GM18508 (cell line): ENCODE data around the gene TMEFF1.

Source experiments
- ATAC-seq: cut with Tn5 transposase; IDR thresholded peaks from one replicate; pipeline ENCODE4 v1.9.1; 2021; ENCODE audit warnings: moderate number of reproducible peaks; ENCODE audit not compliant: insufficient read depth, unreplicated experiment

The TMEFF1 gene

DNA sequence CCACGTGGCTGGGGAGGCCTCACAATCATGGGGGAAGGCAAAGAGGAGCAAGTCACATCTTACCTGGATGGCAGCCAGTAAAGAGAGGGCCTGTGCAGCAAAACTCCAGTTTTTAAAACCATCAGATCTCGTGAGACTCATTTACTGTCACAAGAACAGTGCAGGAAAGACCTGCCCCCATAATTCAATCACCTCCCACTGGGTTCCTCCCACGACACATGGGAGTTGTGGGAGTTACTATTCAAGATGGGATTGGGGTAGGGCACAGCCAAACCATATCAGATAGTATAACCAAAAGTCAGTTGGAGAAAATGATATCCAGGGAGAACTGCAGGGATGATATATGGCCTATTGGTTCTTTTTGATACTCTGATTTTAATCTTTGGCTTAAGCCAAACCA is 94.9 kb downstream of the TMEFF1 start:
- ATAC-seq: no peak

DNA sequence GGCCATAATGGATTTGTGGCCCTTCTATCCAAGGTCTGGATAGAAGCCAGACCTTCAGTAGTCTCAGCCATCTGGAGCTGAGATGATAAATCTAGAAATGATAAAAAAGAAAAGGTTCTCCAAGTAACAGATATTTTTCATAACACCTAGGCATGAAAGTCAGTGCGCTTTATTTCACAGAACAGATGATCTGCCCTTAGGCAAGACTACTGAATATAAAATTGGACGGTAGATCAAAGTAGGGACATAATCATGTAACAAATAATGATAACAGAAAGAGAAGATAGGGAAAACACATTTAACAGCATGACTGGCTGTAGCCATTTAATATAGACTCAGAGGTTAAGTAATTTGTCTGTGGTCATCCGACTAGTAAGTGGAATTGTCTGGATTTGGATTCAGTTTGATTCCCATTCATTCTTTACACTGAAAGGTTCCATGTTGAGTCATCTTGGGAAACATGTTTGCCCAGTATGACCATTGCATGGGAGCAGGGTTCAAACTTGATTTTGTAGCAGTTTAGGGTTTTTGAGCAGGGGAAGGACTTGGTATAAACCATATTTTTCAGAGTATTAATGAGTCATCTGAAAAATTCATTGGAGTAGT is 100.8 kb downstream of the TMEFF1 start:
- ATAC-seq: no peak

DNA sequence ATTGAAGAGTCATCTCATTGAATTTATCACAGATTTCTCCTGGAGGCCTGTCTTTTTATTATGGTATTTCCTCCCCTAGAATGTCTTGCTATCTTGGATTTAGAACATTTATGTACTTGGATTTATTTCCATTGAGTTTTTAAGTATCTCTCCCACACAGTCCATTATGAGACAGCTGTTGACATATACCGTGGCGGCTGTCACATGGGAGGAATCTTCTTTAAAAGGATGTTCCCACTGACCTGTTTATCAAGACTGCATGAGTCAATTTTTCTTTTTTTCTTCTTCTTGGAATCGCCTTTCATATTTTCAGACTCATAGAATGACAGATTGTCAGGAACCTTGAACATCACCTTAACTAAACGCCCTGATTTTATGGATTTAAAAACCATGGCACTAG is 102.1 kb downstream of the TMEFF1 start:
- ATAC-seq: no peak

DNA sequence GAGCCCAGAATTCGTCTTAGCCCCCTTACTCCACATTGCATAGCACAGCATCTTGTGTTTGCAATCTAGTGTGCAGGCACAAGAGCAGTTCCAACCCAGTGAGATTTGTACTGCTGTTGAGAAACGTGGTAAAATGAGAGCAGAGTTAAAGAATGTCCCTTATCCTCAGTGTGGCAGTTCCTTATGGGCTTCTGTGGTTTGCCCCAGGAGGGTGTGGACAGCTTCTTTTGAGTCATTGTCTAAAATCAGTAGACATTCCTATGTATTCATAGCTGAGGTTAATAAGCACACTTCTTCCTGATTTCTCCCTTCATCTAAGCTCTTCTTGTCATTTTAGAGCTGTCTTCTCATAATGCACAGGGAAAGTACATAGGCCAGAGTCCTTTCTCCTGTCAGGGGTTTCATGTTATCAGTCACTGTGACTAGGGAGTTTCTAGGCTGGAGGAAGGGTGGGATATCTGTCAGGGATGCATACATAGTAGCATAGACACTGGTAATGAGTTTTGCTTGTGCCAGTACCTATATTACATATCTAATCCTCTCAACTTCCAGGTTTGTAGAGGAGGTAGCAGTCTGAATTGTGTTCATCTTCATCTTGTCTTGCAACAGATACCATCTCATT is 102.9 kb downstream of the TMEFF1 start:
- ATAC-seq: no peak

DNA sequence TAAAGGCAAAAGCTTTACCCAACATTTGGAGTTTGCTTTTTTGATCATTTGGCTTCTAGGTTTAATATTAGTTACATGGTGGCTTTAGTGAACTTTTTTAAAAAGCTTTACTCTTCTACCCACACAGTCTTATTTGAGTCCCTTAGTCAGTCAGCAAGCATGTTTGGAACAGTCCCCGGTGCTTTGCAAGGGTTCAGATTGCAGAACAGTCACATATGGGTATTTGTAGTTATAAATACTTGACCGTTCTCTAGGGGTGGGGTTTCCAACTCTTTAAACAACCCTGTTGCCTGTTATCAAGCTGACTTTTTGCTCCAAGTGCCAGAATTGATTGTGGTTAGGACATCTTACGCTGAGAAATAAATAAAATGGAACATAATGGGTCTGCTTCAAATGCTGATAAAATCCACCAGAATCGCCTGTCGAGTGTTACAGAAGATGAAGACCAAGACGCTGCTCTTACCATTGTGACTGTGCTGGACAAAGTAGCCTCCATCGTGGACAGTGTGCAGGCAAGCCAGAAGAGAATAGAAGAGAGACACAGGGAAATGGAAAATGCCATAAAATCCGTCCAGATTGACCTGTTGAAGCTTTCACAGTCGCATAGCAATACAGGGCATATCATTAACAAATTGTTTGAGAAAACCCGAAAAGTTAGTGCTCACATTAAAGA is 105.0 kb downstream of the TMEFF1 start, which contains the start of gene CAVIN4:
CAVIN4 (plus strand) TSS at position 304 of the 673 bp plus-strand sequence; CDS start at position 369, 65 bp downstream.
- ATAC-seq: no peak

DNA sequence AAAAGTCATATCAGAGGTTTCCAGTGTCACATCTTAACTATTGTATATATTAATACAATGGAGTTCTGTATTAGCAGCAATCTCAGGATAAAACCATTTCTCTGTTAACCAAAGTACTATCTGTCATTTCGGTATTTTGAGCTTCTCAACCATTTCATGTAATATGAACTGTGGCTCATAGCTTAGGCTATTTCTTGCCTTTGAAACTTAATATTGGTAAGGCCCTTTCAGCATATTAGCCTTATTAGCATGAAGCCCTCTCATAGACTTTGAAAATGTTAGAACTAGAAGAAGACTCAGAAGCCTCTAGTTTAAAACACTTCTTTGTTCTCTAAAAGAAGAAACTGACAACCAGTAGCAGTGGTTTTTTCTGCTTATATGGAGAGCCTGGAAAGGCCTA is 105.7 kb downstream of the TMEFF1 start:
- no peak for ATAC-seq

DNA sequence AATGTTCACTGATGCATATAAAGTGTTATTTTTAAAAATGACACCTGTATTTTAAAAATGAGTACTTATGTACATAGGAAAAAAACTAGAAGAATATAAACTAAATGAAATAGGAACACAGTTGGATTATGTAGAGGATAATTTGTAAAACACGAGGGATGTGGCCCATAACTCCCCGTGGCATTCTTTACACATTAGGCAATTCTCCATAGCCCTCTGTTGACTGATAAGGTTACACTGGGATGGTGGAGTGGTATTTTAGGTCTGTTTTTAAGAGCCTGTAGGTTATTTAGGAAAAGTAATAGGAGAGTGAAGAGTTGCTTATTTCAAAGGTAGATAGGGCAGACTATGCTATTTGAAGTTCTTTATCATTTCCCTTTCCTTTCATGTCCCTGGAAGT is 106.7 kb downstream of the TMEFF1 start:
- no peak for ATAC-seq

DNA sequence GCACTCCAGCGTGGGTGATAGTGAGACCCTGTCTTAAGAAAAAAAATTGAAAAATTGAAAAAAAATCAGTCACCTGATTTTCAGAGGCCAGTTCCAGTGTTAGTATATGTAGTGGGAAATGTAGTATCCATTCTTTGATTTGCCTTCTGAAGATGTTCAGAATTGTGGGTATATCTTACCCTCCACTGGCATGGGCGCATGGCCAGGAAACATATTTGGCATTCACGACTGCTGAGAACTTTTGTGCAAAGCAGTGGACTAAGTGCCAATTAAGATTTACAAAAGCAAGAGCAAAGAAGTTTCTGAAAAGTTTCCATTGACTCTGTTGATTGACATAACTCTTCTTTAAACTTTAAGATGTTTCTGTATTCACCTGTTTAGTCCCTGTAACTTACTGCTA is 107.3 kb downstream of the TMEFF1 start:
- no peak for ATAC-seq

DNA sequence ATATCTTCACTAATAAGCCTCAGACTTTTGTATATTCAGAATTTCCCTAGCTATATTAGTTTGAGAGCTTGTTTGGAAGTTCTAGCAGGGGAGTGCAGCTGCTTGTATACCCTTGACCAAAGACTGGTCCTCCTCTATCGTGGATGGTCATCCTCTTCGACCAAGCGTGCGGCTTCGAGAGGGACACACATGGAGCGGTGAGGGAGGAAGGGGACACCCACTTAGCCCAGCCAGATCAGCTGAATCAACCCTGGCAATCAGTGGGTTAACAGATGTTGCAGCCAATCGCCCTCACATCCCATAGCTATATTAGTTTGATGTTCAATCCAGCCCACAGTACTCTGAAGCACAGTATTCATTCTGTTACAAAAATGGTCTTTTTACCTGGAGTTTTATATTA is 108.1 kb downstream of the TMEFF1 start:
- ATAC-seq: no peak

DNA sequence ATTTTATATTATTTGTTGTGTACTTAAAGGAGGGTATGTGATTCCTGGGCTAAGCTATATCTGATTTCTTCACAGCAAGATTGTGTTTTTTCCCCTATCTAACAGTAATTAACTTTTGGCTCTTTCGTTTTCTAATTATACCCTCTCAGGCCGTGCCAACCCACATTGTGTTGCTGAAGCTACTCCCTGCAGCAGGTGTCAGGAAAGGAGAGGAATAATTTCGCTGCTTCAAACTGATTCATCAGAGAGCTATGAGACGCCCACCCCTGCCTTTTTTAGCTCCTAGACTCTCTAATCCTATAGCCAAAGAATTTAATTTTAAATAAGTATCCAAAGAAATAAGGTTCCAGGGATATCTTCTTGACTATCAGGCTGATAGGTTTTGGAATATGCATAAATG is 108.7 kb downstream of the TMEFF1 start:
- ATAC-seq: no peak

DNA sequence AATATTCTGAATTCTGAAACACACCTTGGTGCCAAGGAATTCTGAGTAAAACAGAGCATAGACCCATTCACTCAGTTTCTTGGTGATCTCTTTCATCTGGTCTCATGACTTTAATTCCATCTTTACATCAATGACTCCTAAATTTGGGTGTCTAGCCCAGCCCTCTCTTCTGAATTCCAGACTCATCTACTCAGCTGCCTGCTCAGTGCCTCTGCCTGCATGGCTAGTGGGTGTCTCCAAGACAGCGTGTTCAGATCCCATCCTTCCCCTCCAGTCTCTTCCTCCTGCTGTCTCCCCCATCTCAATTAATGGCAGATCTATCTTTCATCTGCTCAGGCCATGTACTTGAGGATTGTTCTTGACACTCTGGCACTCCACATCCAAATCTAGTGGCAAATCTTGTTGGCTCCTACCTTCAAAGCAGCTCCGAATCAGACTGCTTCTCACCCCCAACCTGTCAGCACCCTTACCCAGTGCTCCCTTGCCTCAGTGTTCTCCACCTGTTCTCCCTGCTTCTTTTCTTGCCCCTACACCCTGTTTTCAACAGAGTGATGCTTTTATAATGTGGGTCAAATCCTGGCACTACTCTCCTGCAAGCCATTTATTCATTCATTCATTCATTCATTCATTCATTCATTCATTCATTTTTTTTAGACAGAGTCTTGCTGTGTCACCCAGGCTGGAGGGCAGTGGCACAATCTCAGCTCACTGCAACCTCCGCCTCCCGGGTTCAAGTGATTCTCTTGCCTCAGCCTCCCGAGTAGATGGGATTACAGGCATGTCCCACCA is 110.3 kb downstream of the TMEFF1 start:
- no peak for ATAC-seq

DNA sequence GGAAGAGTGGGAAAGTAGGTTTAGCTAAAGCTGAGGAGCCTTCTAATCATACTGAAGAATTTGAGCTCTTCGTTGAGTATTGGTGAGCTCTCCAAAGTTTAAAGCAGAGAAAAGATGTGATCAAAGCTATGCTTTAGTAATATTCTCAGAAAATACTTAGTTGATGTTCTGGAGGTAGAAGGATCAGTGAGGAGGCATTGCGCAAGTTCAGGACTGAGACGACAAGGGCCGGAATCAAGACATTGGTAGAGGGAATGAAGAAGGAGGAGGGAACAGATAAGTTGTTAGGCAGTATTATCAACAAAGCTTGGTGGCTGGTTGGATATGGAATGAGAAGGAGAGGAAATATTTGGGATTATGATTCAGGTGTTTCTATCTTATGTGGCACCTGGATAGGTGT is 112.0 kb downstream of the TMEFF1 start:
- ATAC-seq: no peak

DNA sequence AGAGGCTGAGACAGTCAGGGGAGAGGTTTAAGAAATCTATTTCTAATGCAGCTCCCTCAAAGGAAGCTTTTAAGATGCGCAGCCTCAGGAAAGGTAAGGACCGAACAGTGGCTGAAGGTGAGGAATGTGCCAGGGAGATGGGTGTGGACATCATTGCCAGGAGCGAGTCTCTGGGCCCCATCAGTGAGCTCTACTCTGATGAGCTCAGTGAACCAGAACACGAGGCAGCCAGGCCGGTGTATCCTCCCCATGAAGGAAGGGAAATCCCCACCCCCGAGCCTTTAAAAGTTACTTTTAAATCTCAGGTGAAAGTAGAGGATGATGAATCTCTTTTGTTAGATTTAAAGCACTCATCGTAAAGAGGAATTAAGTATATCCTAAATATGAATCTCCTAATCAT is 113.1 kb downstream of the TMEFF1 start:
- ATAC-seq: no peak

DNA sequence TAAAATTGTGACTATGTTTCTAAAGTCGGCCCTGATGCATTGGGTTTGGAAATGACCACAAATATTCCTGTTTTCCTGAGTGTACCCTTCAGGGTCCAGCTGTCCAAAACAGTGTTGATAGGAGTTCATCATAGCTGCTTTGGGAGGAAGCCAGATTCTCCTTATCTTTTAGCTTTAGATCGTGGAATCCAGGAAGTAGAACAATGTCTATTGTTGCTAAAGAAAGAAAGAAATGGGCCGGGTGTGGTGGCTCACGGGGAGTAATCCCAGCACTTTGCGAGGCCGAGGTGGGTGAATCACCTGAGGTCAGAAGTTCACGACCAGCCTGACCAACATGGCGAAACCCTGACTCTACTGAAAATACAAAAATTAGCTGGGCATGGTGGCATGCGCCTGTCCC is 114.4 kb downstream of the TMEFF1 start:
- ATAC-seq: no peak

DNA sequence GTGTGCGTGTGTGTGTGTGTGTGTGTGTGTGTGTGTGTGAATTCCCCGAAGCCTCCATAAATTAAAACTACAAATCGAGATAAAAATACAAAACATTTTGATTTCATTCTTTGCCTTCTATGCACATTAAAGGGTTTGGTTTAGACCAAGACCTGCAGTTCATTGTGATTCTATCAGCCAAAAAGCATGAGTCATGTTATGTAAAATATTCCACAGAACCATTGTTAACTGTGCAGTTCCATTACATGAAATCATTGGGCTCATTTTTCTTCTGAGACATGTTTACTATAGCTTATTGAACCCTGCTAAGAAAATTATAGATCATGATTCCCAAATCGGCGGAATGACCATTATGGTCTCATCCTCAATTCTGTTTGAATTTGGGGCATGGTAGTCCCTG is 116.6 kb downstream of the TMEFF1 start:
- no peak for ATAC-seq

DNA sequence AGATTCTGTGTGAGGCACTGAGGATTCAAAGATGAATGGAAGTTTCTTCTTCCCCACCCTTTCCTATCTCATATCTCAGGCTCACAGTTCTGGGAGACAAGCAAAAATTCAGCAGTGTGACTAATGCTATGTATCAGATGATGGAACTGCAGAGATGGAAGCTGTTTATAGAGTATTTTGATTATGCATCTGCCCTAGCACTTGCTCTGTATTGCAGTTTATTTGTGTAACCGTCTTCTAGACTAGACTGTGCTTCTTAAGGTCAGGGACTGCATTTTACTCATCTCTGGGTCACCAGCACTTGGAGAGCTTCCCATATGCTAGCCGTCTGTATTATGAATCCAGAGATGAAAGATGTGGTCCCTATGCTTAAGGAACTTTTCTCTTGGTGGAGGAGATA is 117.5 kb downstream of the TMEFF1 start:
- ATAC-seq: no peak

DNA sequence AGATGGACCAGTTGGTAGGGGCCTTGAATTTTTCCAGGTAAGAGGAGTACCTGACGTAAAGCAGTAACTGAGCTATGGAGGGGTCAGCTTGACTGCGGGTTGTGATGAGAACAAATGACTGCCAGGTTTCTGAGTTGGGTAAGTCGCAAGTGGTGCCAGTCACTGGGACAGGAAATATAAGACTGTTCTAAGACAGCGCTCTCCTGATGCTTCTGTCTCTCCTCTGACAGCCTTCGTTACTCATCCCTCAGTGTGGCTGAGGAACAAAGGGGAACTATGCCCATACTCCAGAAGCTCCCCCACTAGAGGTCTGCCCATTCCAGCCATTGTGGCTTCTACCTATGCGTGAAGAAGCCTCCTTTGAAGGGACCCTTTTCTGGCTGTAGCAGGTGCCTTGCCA is 118.2 kb downstream of the TMEFF1 start:
- no peak for ATAC-seq

DNA sequence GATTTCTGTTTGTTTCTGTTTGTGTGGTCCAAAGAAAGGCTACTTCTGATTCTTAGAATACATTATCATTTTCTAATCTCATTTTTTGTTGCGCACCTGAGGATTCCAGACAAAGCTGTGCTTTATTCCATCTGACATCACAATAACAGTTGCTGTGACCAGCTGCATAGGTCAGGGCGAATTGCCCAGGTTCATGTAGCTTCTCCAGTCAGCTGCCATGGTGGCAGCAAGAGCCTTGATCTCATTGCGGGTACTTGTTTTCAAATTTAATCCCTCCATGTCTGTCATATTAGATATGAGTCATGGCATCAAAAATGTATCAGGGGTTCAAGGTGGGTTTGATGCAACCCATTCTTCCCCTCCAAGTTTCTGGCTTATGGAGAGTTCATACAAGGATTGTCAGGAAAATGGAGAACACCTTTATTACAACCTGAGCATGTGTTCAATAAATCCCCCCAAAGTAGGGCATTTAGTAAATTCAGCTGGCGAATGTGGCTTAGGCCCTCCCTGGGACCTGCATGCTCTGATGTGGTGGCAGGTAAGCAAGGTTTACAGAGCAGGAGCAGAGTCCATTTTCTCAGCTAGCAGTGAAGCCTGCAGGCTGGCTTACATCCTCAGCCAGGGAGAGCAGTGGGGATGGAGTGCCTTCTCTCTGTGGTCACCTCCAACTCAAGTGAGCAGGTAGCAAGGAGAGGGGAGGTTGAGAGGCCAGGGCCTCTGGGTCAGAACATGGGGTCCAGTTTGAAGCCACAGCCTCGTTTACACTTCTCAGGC is 118.9 kb downstream of the TMEFF1 start:
- no peak for ATAC-seq

DNA sequence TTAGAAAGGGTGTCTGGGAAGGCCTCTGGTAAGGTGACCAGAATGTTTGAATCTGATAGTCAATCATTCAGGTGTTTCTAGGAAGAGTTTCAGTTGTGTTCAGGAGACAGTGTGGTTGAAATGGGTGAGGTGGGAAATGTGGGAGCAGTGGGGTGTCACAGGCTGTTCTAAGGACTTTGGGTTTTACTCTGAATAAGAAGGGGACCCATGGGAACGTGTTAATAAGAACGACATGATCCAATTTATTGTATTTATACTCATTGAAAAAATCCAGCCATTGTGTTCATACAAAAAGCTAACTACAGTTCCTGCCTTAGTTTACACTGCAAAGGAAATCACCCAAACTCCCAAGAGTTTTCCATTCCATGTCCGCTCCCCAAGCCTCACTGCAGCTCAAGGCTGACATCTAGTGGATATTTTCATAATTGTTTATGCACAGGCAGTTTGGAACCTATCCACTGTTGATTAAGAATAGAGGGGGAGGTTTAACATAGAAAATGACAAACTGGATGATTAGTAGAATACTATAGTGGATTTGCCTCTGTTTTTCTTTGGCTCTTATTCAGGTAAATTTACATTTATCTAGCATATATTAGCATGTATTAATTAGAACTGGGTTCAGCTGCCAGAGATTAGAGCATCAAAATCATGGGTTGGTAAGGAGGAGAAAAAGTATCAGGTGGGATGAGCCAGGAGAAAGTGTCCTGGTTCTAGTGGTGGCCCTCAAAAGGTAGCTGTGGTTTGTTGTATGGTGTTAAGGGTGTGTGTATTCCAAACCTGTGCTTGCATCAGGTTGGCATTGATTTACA is 122.6 kb downstream of the TMEFF1 start:
- no peak for ATAC-seq

DNA sequence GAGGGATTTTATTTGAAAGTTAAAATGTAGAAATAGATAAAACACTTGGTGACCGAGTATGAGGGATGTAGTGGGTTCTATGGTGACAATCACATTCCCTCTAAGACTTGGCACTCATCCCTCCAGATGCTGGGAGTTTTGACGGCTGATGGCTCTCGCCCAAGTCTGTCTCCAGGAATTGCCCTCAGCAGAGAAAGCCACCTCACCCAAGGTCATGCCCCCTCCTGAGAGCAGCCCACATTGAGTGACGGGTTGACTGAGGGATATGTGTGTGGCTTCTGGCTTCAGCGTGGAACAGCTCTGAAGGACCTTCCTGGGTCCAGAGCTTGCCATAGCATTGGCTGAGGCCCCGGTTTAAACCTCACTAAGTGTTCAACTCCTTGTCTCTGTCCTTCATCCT is 124.3 kb downstream of the TMEFF1 start:
- ATAC-seq: no peak
